SK-N-SH treated with all-trans-retinoic acid at 6 μM for 48 hours (cell line): Measurements from ENCODE around the gene CHRNA1.

Source experiments
- ATAC-seq: fragments of 200-7000 bp; cut with Tn5 transposase; 3 replicates; pipeline ENCODE4 v1.9.1; 2020; ENCODE audit warnings: mild to moderate bottlenecking, moderate library complexity
- ARNTL ChIP-seq: fragments of 450-650 bp; formaldehyde crosslinking; IDR thresholded peaks from 2 replicates; pipeline ENCODE4 v1.5.0; 2020; ENCODE audit warnings: low read depth, mild to moderate bottlenecking, moderate library complexity, borderline replicate concordance
- BACH2 ChIP-seq: fragments of 250-450 bp; sonication (Bioruptor Pico); IDR thresholded peaks from 2 replicates; pipeline ENCODE4 v1.9.0; 2021; ENCODE audit warnings: mild to moderate bottlenecking, borderline replicate concordance
- CSDC2 ChIP-seq: fragments of 250-450 bp; sonication (Bioruptor Pico); IDR thresholded peaks from 2 replicates; pipeline ENCODE4 v1.5.0; 2020; ENCODE audit warnings: mild to moderate bottlenecking, moderate library complexity
- ESRRG ChIP-seq: fragments of 250-450 bp; sonication (Bioruptor Pico); IDR thresholded peaks from 2 replicates; pipeline ENCODE4 v1.6.1; 2021; ENCODE audit warnings: mild to moderate bottlenecking
- GLIS3 ChIP-seq: fragments of 250-450 bp; sonication (Bioruptor Pico); IDR thresholded peaks from 2 replicates; pipeline ENCODE4 v1.5.0; 2020; ENCODE audit warnings: mild to moderate bottlenecking, moderate library complexity
- ISL1 ChIP-seq: fragments of 250-450 bp; sonication (Bioruptor Pico); IDR thresholded peaks from 2 replicates; pipeline ENCODE4 v2.1.2; 2022; ENCODE audit warnings: mild to moderate bottlenecking, moderate library complexity
- OSR1 ChIP-seq: fragments of 250-450 bp; sonication (Bioruptor Pico); IDR thresholded peaks from 2 replicates; pipeline ENCODE4 v1.8.0; 2022; ENCODE audit warnings: moderate library complexity, mild to moderate bottlenecking, inconsistent platforms
- PPARA ChIP-seq: fragments of 250-450 bp; sonication (Bioruptor Pico); IDR thresholded peaks from 2 replicates; pipeline ENCODE4 v1.5.0; 2020; ENCODE audit warnings: mild to moderate bottlenecking, borderline replicate concordance
- RARB ChIP-seq: fragments of 250-450 bp; sonication (Bioruptor Pico); IDR thresholded peaks from 2 replicates; pipeline ENCODE4 v1.8.0; 2021; ENCODE audit warnings: mild to moderate bottlenecking, moderate library complexity
- SNAI2 ChIP-seq: fragments of 250-450 bp; sonication (Bioruptor Pico); IDR thresholded peaks from 2 replicates; pipeline ENCODE4 v1.5.0; 2020; ENCODE audit warnings: mild to moderate bottlenecking, moderate library complexity
- TCF4 ChIP-seq: fragments of 250-450 bp; sonication (Bioruptor Pico); IDR thresholded peaks from 2 replicates; pipeline ENCODE4 v1.8.0; 2021; ENCODE audit warnings: mild to moderate bottlenecking, moderate library complexity, borderline replicate concordance
- TOX ChIP-seq: fragments of 250-450 bp; sonication (Bioruptor Pico); IDR thresholded peaks from 2 replicates; pipeline ENCODE4 v1.8.0; 2021; ENCODE audit warnings: mild to moderate bottlenecking, moderate library complexity, borderline replicate concordance
- ZC3H10 ChIP-seq: fragments of 250-450 bp; sonication (Bioruptor Pico); IDR thresholded peaks from 2 replicates; pipeline ENCODE4 v1.5.1; 2021; ENCODE audit warnings: mild to moderate bottlenecking, moderate library complexity
- ZFP3 ChIP-seq: fragments of 250-450 bp; sonication (Bioruptor Pico); IDR thresholded peaks from 2 replicates; pipeline ENCODE4 v1.5.0; 2020; ENCODE audit warnings: mild to moderate bottlenecking, moderate library complexity
- ZFP30 ChIP-seq: fragments of 450-650 bp; formaldehyde crosslinking; IDR thresholded peaks from 2 replicates; pipeline ENCODE4 v1.5.0; 2022; ENCODE audit warnings: mild to moderate bottlenecking, moderate library complexity
- ZNF70 ChIP-seq: fragments of 450-650 bp; formaldehyde crosslinking; IDR thresholded peaks from 2 replicates; pipeline ENCODE4 v1.5.0; 2020; ENCODE audit warnings: mild to moderate bottlenecking, moderate library complexity
- ZNF8 ChIP-seq: fragments of 450-650 bp; formaldehyde crosslinking; IDR thresholded peaks from 2 replicates; pipeline ENCODE4 v1.5.0; 2020; ENCODE audit warnings: mild to moderate bottlenecking, moderate library complexity
- TF ChIP-seq, protein P1 (sequence below): fragments of 250-450 bp; sonication (Bioruptor Pico); IDR thresholded peaks from 2 replicates; pipeline ENCODE4 v1.5.1; 2020; ENCODE audit warnings: low read depth, mild to moderate bottlenecking, moderate library complexity
- TF ChIP-seq, protein P2 (sequence below): fragments of 250-450 bp; sonication (Bioruptor Pico); IDR thresholded peaks from 2 replicates; pipeline ENCODE4 v1.5.0; 2020; ENCODE audit warnings: mild to moderate bottlenecking, moderate library complexity
- TF ChIP-seq, protein P3 (sequence below): fragments of 250-450 bp; sonication (Bioruptor Pico); IDR thresholded peaks from 2 replicates; pipeline ENCODE4 v1.8.0; 2020; ENCODE audit warnings: mild to moderate bottlenecking, moderate library complexity, borderline replicate concordance
- TF ChIP-seq, protein P4 (sequence below): fragments of 250-450 bp; sonication (Bioruptor Pico); IDR thresholded peaks from 2 replicates; pipeline ENCODE4 v1.5.1; 2021; ENCODE audit warnings: mild to moderate bottlenecking, moderate library complexity
- TF ChIP-seq, protein P5 (sequence below): fragments of 250-450 bp; sonication (Bioruptor Pico); IDR thresholded peaks from 2 replicates; pipeline ENCODE4 v1.8.0; 2021; ENCODE audit warnings: low read depth, mild to moderate bottlenecking, moderate library complexity, borderline replicate concordance

The CHRNA1 gene

GRCh38 chr2:174765576-174765975 lies 1.3 kb upstream of the CHRNA1 start:
- ATAC-seq, result no peak
- TF ChIP-seq ARNTL (CRISPR knock-in tag), result no peak
- no peak for TF ChIP-seq ZFP30 (CRISPR knock-in tag)

GRCh38 chr2:174763780-174764179 lies 492 bp downstream of the CHRNA1 start:
- ATAC-seq, result no peak
- TF ChIP-seq CSDC2 (CRISPR knock-in tag) (no peak), RARB (CRISPR knock-in tag) (no peak), GLIS3 (CRISPR knock-in tag) (no peak), ESRRG (CRISPR knock-in tag) (no peak), TOX (CRISPR knock-in tag) (no peak), ZNF70 (CRISPR knock-in tag) (no peak), ZFP3 (CRISPR knock-in tag) (no peak), ARNTL (CRISPR knock-in tag) (no peak), PPARA (no peak), OSR1 (no peak), ZNF8 (CRISPR knock-in tag) (no peak), ZC3H10 (CRISPR knock-in tag) (no peak), SNAI2 (CRISPR knock-in tag) (no peak)
- TF ChIP-seq, protein P1, sequence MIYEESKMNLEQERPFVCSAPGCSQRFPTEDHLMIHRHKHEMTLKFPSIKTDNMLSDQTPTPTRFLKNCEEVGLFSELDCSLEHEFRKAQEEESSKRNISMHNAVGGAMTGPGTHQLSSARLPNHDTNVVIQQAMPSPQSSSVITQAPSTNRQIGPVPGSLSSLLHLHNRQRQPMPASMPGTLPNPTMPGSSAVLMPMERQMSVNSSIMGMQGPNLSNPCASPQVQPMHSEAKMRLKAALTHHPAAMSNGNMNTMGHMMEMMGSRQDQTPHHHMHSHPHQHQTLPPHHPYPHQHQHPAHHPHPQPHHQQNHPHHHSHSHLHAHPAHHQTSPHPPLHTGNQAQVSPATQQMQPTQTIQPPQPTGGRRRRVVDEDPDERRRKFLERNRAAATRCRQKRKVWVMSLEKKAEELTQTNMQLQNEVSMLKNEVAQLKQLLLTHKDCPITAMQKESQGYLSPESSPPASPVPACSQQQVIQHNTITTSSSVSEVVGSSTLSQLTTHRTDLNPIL (CRISPR knock-in tag), result no peak
- TF ChIP-seq, protein P2, sequence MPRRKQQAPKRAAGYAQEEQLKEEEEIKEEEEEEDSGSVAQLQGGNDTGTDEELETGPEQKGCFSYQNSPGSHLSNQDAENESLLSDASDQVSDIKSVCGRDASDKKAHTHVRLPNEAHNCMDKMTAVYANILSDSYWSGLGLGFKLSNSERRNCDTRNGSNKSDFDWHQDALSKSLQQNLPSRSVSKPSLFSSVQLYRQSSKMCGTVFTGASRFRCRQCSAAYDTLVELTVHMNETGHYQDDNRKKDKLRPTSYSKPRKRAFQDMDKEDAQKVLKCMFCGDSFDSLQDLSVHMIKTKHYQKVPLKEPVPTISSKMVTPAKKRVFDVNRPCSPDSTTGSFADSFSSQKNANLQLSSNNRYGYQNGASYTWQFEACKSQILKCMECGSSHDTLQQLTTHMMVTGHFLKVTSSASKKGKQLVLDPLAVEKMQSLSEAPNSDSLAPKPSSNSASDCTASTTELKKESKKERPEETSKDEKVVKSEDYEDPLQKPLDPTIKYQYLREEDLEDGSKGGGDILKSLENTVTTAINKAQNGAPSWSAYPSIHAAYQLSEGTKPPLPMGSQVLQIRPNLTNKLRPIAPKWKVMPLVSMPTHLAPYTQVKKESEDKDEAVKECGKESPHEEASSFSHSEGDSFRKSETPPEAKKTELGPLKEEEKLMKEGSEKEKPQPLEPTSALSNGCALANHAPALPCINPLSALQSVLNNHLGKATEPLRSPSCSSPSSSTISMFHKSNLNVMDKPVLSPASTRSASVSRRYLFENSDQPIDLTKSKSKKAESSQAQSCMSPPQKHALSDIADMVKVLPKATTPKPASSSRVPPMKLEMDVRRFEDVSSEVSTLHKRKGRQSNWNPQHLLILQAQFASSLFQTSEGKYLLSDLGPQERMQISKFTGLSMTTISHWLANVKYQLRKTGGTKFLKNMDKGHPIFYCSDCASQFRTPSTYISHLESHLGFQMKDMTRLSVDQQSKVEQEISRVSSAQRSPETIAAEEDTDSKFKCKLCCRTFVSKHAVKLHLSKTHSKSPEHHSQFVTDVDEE, result no peak
- TF ChIP-seq, protein P3, sequence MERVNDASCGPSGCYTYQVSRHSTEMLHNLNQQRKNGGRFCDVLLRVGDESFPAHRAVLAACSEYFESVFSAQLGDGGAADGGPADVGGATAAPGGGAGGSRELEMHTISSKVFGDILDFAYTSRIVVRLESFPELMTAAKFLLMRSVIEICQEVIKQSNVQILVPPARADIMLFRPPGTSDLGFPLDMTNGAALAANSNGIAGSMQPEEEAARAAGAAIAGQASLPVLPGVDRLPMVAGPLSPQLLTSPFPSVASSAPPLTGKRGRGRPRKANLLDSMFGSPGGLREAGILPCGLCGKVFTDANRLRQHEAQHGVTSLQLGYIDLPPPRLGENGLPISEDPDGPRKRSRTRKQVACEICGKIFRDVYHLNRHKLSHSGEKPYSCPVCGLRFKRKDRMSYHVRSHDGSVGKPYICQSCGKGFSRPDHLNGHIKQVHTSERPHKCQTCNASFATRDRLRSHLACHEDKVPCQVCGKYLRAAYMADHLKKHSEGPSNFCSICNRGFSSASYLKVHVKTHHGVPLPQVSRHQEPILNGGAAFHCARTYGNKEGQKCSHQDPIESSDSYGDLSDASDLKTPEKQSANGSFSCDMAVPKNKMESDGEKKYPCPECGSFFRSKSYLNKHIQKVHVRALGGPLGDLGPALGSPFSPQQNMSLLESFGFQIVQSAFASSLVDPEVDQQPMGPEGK (CRISPR knock-in tag), result no peak

DNA sequence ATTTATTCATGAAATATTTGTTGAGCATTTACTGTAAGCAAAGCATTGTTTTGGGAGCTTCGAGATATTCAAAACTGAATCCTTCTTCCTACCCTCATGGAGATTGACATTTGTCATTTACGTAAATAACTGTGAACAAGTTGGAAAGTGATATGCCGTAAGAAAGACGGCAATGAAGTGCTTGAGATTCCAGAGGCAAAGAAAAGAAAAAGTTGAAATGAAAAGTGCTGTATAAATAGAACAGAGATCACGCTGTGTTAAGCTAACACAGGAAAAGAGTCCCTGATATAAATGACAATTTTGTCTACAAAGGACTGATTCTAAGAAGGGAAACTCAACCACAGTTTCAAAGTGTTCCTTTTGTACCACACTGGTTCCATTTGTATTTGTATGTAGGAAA lies 1.8 kb downstream of the CHRNA1 start:
- ATAC-seq, result no peak
- TF ChIP-seq OSR1 (no peak), BACH2 (CRISPR knock-in tag) (no peak), PPARA (no peak), ARNTL (CRISPR knock-in tag) (no peak), SNAI2 (CRISPR knock-in tag) (no peak), ZNF8 (CRISPR knock-in tag) (no peak), TOX (CRISPR knock-in tag) (no peak), TCF4 (CRISPR knock-in tag) (no peak), GLIS3 (CRISPR knock-in tag) (no peak), ESRRG (CRISPR knock-in tag) (no peak), ISL1 (CRISPR knock-in tag) (no peak), ZFP30 (CRISPR knock-in tag) (no peak), RARB (CRISPR knock-in tag) (no peak), ZC3H10 (CRISPR knock-in tag) (no peak)
- TF ChIP-seq, protein P4, sequence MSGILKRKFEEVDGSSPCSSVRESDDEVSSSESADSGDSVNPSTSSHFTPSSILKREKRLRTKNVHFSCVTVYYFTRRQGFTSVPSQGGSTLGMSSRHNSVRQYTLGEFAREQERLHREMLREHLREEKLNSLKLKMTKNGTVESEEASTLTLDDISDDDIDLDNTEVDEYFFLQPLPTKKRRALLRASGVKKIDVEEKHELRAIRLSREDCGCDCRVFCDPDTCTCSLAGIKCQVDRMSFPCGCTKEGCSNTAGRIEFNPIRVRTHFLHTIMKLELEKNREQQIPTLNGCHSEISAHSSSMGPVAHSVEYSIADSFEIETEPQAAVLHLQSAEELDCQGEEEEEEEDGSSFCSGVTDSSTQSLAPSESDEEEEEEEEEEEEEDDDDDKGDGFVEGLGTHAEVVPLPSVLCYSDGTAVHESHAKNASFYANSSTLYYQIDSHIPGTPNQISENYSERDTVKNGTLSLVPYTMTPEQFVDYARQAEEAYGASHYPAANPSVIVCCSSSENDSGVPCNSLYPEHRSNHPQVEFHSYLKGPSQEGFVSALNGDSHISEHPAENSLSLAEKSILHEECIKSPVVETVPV (CRISPR knock-in tag), result no peak
- TF ChIP-seq, protein P3 (CRISPR knock-in tag), result no peak
- TF ChIP-seq, protein P5, sequence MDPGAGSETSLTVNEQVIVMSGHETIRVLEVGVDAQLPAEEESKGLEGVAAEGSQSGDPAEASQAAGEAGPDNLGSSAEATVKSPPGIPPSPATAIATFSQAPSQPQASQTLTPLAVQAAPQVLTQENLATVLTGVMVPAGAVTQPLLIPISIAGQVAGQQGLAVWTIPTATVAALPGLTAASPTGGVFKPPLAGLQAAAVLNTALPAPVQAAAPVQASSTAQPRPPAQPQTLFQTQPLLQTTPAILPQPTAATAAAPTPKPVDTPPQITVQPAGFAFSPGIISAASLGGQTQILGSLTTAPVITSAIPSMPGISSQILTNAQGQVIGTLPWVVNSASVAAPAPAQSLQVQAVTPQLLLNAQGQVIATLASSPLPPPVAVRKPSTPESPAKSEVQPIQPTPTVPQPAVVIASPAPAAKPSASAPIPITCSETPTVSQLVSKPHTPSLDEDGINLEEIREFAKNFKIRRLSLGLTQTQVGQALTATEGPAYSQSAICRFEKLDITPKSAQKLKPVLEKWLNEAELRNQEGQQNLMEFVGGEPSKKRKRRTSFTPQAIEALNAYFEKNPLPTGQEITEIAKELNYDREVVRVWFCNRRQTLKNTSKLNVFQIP (CRISPR knock-in tag), result no peak
- TF ChIP-seq, protein P1 (CRISPR knock-in tag), result no peak
- TF ChIP-seq, protein P2, result no peak
